Suprapubic skin (tissue), 4 donors: Measurements from ENCODE around the gene FAM222A.
"Not testable (repeated sequence)": the region's sequence is repeated elsewhere in the genome, so short reads cannot be mapped to it uniquely, and the experiment has no call there.

Experiments used
- CTCF ChIP-seq, 2 donors: fragments of 200-600 bp in 1 of 2; fragments of 450-650 bp in 1 of 2; sonication (generic) in 1 of 2; IDR thresholded peaks; one replicate each; pipeline ENCODE4 v1.5.1; 2016 to 2019; ENCODE audit warnings: antibody characterized with exemption in 2 of 2, mild to moderate bottlenecking in 1 of 2, moderate library complexity in 1 of 2
- EP300 ChIP-seq: sonication (generic); formaldehyde crosslinking; IDR thresholded peaks from one replicate; pipeline ENCODE4 v1.6.1; 2017; ENCODE audit warnings: antibody characterized with exemption
- POLR2A ChIP-seq, 2 donors: fragments of 450-650 bp; IDR thresholded peaks; one replicate each; pipeline ENCODE4 v1.6.1; 2017; ENCODE audit warnings: antibody characterized with exemption in 2 of 2, mild to moderate bottlenecking in 2 of 2, moderate library complexity in 2 of 2
- POLR2AphosphoS5 ChIP-seq, 3 donors: sonication (generic); formaldehyde crosslinking; IDR thresholded peaks; one replicate each; pipeline ENCODE4 v1.6.1; 2017; ENCODE audit warnings: antibody characterized with exemption in 3 of 3

DNA sequence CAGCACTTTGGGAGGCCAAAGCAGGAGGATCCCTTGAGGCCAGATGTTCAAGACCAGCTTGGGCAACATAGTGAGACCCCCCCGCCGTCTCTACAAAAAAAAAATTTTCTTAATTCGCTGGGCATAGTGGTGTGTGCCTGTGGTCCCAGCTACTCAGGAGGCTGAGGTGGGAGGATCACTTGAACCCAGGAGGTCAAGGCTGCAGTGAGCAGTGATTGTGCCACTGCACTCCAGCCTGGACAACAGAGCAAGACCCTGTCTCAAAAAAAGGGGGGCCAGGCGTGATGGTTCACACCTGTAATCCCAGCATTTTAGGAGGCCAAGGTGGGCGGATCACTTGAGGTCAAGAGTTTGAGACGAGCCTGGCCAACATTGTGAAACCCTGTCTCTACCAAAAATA lies 19.0 kb upstream of the FAM222A start:
- not testable (repeated sequence) for TF ChIP-seq CTCF (IDR thresholded peaks at IDR 0.05); POLR2AphosphoS5 (IDR thresholded peaks at IDR 0.05); POLR2A (IDR thresholded peaks at IDR 0.05); EP300
